ENCODE results near the gene FBF1. TPM values are rescaled to one million over a fixed set of nuclear protein-coding genes. Genes with fewer than 3 reads are reported as not detected.
A peak's percentile ranks its signal among the peaks of the same experiment; 100 is the strongest.
"Not testable (repeated sequence)": the region's sequence is repeated elsewhere in the genome, so short reads cannot be mapped to it uniquely, and the experiment has no call there.

FBF1 gene
- 10 to 100 TPM; 13.3 to 20.6 TPM for total RNA-seq

- H3K9me3 Mint-ChIP-seq: no peaks in the 10 kb centered on the region
- H3K36me3 Mint-ChIP-seq: no peaks in the 10 kb centered on the region
- ATAC-seq: peak; percentile 99
- peak within 1 kb of the TSS; percentile 92 to 94 for H3K27ac Mint-ChIP-seq
- DNase-seq (ENCODE audit: low spot score in 2 of 2): peak; percentile 89 to 90
Measured at GRCh38 chr17:75940727-75941441, at the start of gene FBF1. Gene FBF1, minus strand, starts transcription at chr17:75941042. Its CDS starts 2,893 bp downstream, at chr17:75938149.

- no peak for DNase-seq (ENCODE audit: low spot score in 2 of 2)
- Mint-ChIP-seq H3K36me3 (no peaks in the 10 kb centered on the region), H3K9me3 (no peaks in the 10 kb centered on the region), H3K27ac (no peak overlapping the region)
- no peak for ATAC-seq
Measured at GRCh38 chr17:75987041-75987440, 46.2 kb upstream of the FBF1 start.

GRCh38 chr17:75985986-75986385, 45.1 kb upstream of the FBF1 start:
- H3K27ac Mint-ChIP-seq: no peak overlapping the region

DNA sequence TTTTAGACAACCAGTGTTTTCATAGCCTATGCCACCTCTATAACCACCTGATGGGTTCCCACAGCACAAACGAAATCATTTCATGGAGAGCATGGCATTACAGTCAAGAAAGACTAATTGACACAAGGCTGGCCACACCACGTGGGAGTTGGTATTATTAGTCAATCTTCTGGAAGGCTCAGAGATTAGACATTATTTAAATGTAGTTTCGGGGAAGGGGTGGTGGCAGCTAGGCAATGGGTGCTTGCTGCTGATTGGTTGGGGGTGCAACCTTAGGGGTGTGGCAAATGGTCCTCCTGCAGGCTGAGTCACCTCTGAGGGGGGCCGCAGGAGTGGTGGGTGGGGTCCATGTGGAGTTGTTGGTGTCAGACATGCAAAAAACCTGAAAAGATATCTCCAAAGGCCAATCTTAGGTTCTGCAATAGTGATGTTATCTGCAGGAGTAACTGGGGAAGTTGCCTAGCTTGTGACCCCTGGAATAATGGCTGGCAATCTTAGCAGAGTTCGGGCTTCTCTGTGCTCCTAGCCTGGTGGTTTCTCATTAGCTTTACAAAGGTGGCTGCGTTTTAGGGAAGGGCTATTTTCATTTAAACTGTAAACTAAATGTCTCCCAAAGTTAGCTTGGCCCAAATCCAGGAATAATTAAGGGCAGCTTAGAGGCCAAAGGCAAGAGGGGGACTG, 42.8 kb upstream of the FBF1 start:
- Mint-ChIP-seq H3K9me3 (no peaks in the 10 kb centered on the region), H3K36me3 (peaks cover 5 to 6% of the 10 kb centered on the region in 2 donors), H3K27ac (no peak overlapping the region)
- DNase-seq (ENCODE audit: low spot score in 2 of 2) (no peak), ATAC-seq (no peak)

More at GRCh38 chr17:75985986-75986385, 45.1 kb upstream of the FBF1 start:
- Mint-ChIP-seq H3K36me3 (no peaks in the 10 kb centered on the region), H3K9me3 (no peaks in the 10 kb centered on the region)
- DNase-seq (ENCODE audit: low spot score in 2 of 2) (no peak), ATAC-seq (no peak)

GRCh38 chr17:75981019-75981615, 40.3 kb upstream of the FBF1 start:
- ATAC-seq (no peak), DNase-seq (ENCODE audit: low spot score in 2 of 2) (no peak)
- peak overlapping the region in 1 of 2 donors; percentile 99 for H3K27ac Mint-ChIP-seq
- H3K36me3 Mint-ChIP-seq: peaks cover 5 to 6% of the 10 kb centered on the region in 2 donors
- H3K9me3 Mint-ChIP-seq: no peaks in the 10 kb centered on the region

DNA sequence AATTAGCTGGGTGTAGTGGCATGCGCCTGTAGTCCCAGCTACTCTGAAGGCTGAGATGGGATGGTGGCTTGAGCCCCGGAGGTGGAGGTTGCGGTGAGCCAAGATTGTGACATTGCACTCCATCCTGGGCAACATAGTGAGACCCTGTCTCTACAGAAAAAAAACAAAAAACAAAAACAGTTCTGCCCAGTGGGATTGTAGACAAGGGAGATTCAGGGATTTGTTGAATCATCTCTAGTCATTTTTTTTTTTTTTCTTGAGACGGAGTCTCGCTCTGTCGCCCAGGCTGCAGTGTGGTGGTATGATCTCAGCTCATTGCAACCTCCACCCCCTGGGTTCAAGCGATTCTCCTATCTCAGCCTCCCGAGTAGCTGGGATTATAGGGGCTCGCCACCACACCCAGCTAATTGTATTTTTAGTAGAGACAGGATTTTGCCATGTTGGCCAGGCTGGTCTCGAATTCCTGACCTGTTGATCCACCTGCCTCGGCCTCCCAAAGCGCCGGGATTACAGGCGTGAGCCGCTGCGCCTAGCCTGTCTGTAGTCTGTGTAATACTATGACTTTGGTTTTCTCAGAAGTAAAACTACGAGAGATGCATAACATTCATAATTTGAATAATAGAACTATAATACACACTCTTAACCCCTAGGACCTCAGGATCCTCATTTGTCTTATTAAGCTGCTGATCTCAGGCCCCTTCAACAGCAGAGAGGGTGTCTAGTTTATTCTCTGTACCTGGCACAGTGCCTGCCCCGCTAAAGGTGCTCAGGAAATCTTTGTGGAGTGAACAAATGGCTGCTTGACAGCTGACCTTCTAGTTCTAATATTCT, 39.6 kb upstream of the FBF1 start:
- Mint-ChIP-seq H3K27ac (peak overlapping the region; percentile 99 to 100), H3K9me3 (no peaks in the 10 kb centered on the region)
- no peak for ATAC-seq

DNA sequence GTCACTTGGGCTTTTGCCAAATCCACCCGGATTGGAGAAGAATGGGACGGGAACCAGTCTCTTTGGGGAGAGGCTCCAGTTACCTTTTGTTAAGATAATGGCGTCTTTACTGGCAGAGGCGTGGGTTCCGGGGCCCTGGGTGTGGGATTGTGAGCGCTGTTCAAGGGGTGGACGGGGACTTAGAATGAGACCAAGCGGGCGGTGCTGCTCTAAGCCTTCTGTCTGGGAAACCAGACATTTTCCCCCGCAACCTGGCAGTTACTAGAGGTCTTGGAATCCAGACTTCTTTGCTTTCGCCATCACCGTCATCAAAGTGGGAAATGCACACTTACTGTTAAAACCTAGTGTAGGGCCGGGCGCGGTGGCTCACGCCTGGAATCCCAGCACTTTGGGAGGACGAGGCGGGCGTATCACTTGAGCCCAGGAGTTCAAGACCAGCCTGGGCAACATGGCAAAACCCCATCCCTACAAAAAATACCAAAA, 38.9 kb upstream of the FBF1 start:
- ATAC-seq: peak; percentile 35 to 37
- DNase-seq (ENCODE audit: low spot score in 2 of 2): no peak
- peaks cover 5 to 6% of the 10 kb centered on the region in 2 donors for H3K36me3 Mint-ChIP-seq
- no peaks in the 10 kb centered on the region for H3K9me3 Mint-ChIP-seq
- H3K27ac Mint-ChIP-seq: peak overlapping the region; percentile 99 to 100

More for the DNA sequence above, 39.6 kb upstream of the FBF1 start:
- peaks cover 5 to 6% of the 10 kb centered on the region in 2 donors for H3K36me3 Mint-ChIP-seq
- DNase-seq (ENCODE audit: low spot score in 2 of 2): no peak

- H3K27ac Mint-ChIP-seq: peak within 1 kb of the TSS; percentile 99 to 100
- DNase-seq (ENCODE audit: low spot score in 2 of 2) (peak; percentile 93 to 95), ATAC-seq (peak; percentile 95 to 97)
- peaks cover 5 to 6% of the 10 kb centered on the region in 2 donors for H3K36me3 Mint-ChIP-seq
- no peaks in the 10 kb centered on the region for H3K9me3 Mint-ChIP-seq
Measured at GRCh38 chr17:75978938-75979704, 38.3 kb upstream of the FBF1 start, which contains the start of the genes ACOX1 and TEN1. Gene ACOX1, minus strand, starts transcription at chr17:75979166. Its CDS starts 93 bp downstream, at chr17:75979073. Gene TEN1, plus strand, starts transcription at chr17:75979240. Its CDS starts 6,953 bp downstream, at chr17:75986193.

GRCh38 chr17:75976175-75976848, 35.5 kb upstream of the FBF1 start:
- Mint-ChIP-seq H3K36me3 (peaks cover 5 to 6% of the 10 kb centered on the region in 2 donors), H3K9me3 (no peaks in the 10 kb centered on the region), H3K27ac (peak overlapping the region in 1 of 2 donors; percentile 59)
- ATAC-seq: no peak
- no peak for DNase-seq (ENCODE audit: low spot score in 2 of 2)

DNA sequence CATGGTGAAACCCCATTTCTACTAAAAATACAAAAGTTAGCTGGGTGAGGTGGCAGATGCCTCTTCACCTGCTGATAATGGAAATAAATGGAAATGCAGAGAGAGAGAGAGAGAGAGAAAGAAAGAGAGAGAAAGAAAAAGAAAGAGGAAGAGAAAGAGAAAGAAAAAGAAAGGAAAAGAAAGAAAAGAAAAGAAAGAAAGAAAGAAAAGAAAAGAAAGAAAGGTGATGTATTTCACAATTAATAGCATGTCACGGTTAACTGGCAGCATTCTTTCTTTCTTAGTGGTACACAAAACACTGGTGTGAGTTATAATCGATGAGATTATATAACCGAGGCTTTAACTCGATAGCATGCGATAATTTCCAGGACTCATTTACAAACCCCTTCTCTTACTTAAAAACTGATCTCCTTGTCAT, 34.9 kb upstream of the FBF1 start:
- DNase-seq (ENCODE audit: low spot score in 2 of 2): no peak
- peak overlapping the region in 1 of 2 donors; percentile 59 for H3K27ac Mint-ChIP-seq

DNA sequence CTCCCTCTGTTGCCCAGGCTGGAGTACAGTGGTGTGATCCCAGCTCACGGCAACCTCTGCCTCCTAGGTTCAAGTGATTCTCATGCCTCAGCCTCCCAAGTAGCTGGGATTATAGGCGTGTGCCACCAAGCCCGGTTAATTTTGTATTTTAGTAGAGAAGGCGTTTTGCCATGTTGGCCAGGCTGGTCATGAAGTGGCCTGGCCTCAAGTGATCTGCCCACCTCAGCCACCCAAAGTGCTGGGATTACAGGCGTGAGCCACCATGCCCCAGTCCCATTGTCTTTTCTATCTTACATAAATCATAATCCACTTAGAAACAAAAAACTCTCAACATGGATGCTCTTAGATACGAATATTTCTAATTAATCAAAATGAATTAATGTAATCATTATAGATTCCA, 34.3 kb upstream of the FBF1 start:
- H3K27ac Mint-ChIP-seq; DNase-seq (ENCODE audit: low spot score in 2 of 2); H3K9me3 Mint-ChIP-seq; ATAC-seq; H3K36me3 Mint-ChIP-seq: not testable (repeated sequence)

More for the DNA sequence above, 34.9 kb upstream of the FBF1 start:
- H3K36me3 Mint-ChIP-seq: peaks cover 5 to 6% of the 10 kb centered on the region in 2 donors
- no peak for ATAC-seq
- no peaks in the 10 kb centered on the region for H3K9me3 Mint-ChIP-seq

GRCh38 chr17:75970626-75971025, 29.8 kb upstream of the FBF1 start:
- Mint-ChIP-seq H3K9me3 (no peaks in the 10 kb centered on the region), H3K27ac (peak overlapping the region in 1 of 2 donors; percentile 20), H3K36me3 (no peaks in the 10 kb centered on the region)
- ATAC-seq (no peak), DNase-seq (ENCODE audit: low spot score in 2 of 2) (no peak)

DNA sequence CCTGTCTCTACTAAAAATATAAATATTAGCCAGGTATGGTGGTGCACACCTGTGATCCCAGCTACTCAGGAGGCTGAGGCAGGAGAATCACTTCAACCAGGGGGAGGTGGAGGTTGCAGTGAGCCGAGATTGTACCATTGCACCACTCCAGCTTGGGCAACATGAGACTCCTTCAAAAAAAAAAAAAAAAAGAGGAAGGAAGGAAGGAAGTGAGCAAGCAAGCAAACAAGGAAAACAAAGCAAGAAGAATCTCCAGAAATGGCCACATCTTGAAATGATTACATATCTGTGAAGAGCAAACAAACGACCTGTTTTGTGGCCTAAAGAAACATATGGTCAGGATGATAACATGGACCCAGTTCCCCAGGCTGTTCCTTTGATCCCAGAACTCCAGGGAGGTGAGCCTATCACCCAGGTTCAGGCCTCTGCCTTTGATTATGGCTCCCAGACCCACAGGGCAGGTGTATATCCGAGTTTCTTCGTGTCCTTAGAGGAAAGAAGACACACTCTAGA, 29.2 kb upstream of the FBF1 start:
- Mint-ChIP-seq H3K36me3 (no peaks in the 10 kb centered on the region), H3K27ac (peak overlapping the region in 1 of 2 donors; percentile 38), H3K9me3 (no peaks in the 10 kb centered on the region)
- ATAC-seq (no peak), DNase-seq (ENCODE audit: low spot score in 2 of 2) (no peak)

DNA sequence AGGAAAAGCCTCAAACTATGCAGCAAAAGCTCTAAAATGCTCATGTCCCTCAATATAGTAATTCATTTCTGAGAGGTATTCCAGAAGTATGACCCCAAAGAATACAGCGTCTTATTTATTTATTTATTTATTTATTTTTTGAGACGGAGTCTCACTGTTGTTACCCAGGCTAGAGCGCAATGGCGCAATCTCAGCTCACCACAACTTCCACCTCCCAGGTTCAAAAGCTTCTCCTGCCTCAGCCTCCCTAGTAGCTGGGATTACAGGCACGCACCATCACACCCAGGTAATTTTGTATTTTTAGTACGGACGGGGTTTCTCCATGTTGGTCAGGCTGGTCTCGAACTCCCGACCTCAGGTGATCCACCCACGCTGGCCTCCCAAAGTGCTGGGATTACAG, 28.2 kb upstream of the FBF1 start:
- DNase-seq (ENCODE audit: low spot score in 2 of 2); H3K36me3 Mint-ChIP-seq; H3K9me3 Mint-ChIP-seq; H3K27ac Mint-ChIP-seq; ATAC-seq: not testable (repeated sequence)

- H3K9me3 Mint-ChIP-seq: no peaks in the 10 kb centered on the region
- no peak overlapping the region for H3K27ac Mint-ChIP-seq
- ATAC-seq: no peak
- DNase-seq (ENCODE audit: low spot score in 2 of 2): no peak
- no peaks in the 10 kb centered on the region for H3K36me3 Mint-ChIP-seq
Measured at GRCh38 chr17:75965468-75965867, 24.6 kb upstream of the FBF1 start.

Data from activated naive CD4-positive, alpha-beta T cell treated with anti-CD3 and anti-CD28 coated beads, Interleukin-2, amount 50 U/mL, for 72 hours (primary cell).